K562 (cell line): Measurements from ENCODE around the gene SLC43A1. TPM values are rescaled to one million over a fixed set of nuclear protein-coding genes. Genes with fewer than 3 reads are reported as not detected.

Source experiments
- E2F6 ChIP-seq, 2 experiments: IDR thresholded peaks; 2 replicates each; pipeline ENCODE4 v1.6.1; 2011; ENCODE audit warnings: borderline replicate concordance in 1 of 2, control low read depth in 1 of 2, low read depth in 1 of 2, low read length in 1 of 2, mild to moderate bottlenecking in 1 of 2, mixed read lengths in 1 of 2, moderate library complexity in 1 of 2; ENCODE audit not compliant: insufficient read depth in 1 of 2, insufficient read length in 1 of 2, poor library complexity in 1 of 2, severe bottlenecking in 1 of 2; ENCODE audit errors: extremely low read depth in 1 of 2
- HLTF ChIP-seq: fragments of 450-650 bp; IDR thresholded peaks from 2 replicates; pipeline ENCODE4 v1.6.1; 2016
- HNRNPUL1 ChIP-seq: fragments of 200-400 bp; formaldehyde crosslinking; IDR thresholded peaks from 2 replicates; pipeline ENCODE4 v1.6.1; 2017; ENCODE audit warnings: low read length
- KDM4B ChIP-seq, 2 experiments: fragments of 450-650 bp in 1 of 2; sonication (generic) in 1 of 2; IDR thresholded peaks; 2 replicates each; pipeline ENCODE4 v1.6.1; 2016 to 2017; ENCODE audit warnings: borderline replicate concordance in 2 of 2, antibody characterized with exemption in 1 of 2, low read depth in 1 of 2, mild to moderate bottlenecking in 1 of 2
- MEIS2 ChIP-seq: fragments of 450-650 bp; IDR thresholded peaks from 2 replicates; pipeline ENCODE4 v1.6.1; 2014; ENCODE audit warnings: mild to moderate bottlenecking; ENCODE audit not compliant: partially characterized antibody
- MITF ChIP-seq: IDR thresholded peaks from 2 replicates; pipeline ENCODE4 v1.6.1; 2014; ENCODE audit warnings: antibody characterized with exemption
- MYBL2 ChIP-seq, 2 experiments: fragments of 450-650 bp in 1 of 2; sonication (generic) in 1 of 2; formaldehyde crosslinking in 1 of 2; IDR thresholded peaks; 2 replicates each; pipeline versions ENCODE4 v1.6.1 to v1.8.1; 2017 to 2022; ENCODE audit warnings: borderline replicate concordance in 1 of 2, inconsistent platforms in 1 of 2, low read depth in 1 of 2, mild to moderate bottlenecking in 1 of 2, missing genetic modification reagents in 1 of 2, moderate library complexity in 1 of 2
- NONO ChIP-seq, 2 experiments: fragments of 200-400 bp in 1 of 2; fragments of 450-650 bp in 1 of 2; formaldehyde crosslinking in 1 of 2; IDR thresholded peaks; 2 replicates each; pipeline ENCODE4 v1.6.1; 2017; ENCODE audit warnings: low read depth in 2 of 2, mild to moderate bottlenecking in 2 of 2, moderate library complexity in 2 of 2, low read length in 1 of 2
- POLR2B ChIP-seq: fragments of 450-650 bp; IDR thresholded peaks from 2 replicates; pipeline ENCODE4 v1.6.1; 2018; ENCODE audit warnings: low read depth; ENCODE audit not compliant: partially characterized antibody
- RAD21 ChIP-seq, 2 experiments: fragments of 250-450 bp in 1 of 2; fragments of 450-650 bp in 1 of 2; sonication (Bioruptor Pico) in 1 of 2; formaldehyde crosslinking in 1 of 2; IDR thresholded peaks in 1 of 2; conservative IDR thresholded peaks in 1 of 2; 2 replicates each; pipeline versions ENCODE4 v1.4.0 to v1.8.0; 2020 to 2022; ENCODE audit warnings: mild to moderate bottlenecking in 2 of 2, moderate library complexity in 1 of 2
- RAD51 ChIP-seq: fragments of 450-650 bp; IDR thresholded peaks from 2 replicates; pipeline ENCODE4 v1.7.1; 2016; ENCODE audit warnings: low read depth, mild to moderate bottlenecking, borderline replicate concordance
- RBBP5 ChIP-seq: fragments of 200-600 bp; sonication (generic); IDR thresholded peaks from 2 replicates; pipeline ENCODE4 v1.6.1; 2012; ENCODE audit warnings: borderline replicate concordance, mild to moderate bottlenecking, low read length, control low read depth, inconsistent platforms; ENCODE audit not compliant: insufficient read depth, poor library complexity, severe bottlenecking
- RNF219 ChIP-seq: fragments of 250-450 bp; sonication (Bioruptor Pico); IDR thresholded peaks from 2 replicates; pipeline ENCODE4 v1.5.0; 2022; ENCODE audit warnings: mild to moderate bottlenecking
- SOX6 ChIP-seq: fragments of 450-650 bp; IDR thresholded peaks from 2 replicates; pipeline ENCODE4 v1.6.1; 2014; ENCODE audit warnings: mild to moderate bottlenecking
- TAL1 ChIP-seq: fragments of 450-650 bp; IDR thresholded peaks from 2 replicates; pipeline ENCODE4 v1.6.1; 2016; ENCODE audit warnings: mild to moderate bottlenecking
- TCFL5 ChIP-seq: fragments of 250-450 bp; sonication (Bioruptor Pico); conservative IDR thresholded peaks from 2 replicates; pipeline ENCODE4 v1.6.1; 2021; ENCODE audit warnings: mild to moderate bottlenecking, moderate library complexity, matching md5 sums
- TGIF2 ChIP-seq: sonication (generic); formaldehyde crosslinking; IDR thresholded peaks from 2 replicates; pipeline ENCODE4 v1.8.1; 2022; ENCODE audit warnings: mild to moderate bottlenecking, missing genetic modification reagents, moderate library complexity
- ZEB2 ChIP-seq: fragments of 450-650 bp; IDR thresholded peaks from 2 replicates; pipeline ENCODE4 v1.6.1; 2016
- ZNF175 ChIP-seq: fragments of 200-800 bp; sonication (Bioruptor generic); IDR thresholded peaks from 2 replicates; pipeline ENCODE4 v1.6.1; 2016; ENCODE audit warnings: low read depth, mild to moderate bottlenecking, missing genetic modification characterization, missing compliant biosample characterization
- ZNF24 ChIP-seq: fragments of 450-650 bp; IDR thresholded peaks from 2 replicates; pipeline ENCODE4 v1.6.1; 2016
- ZNF57 ChIP-seq: fragments of 450-650 bp; formaldehyde crosslinking; IDR thresholded peaks from 2 replicates; pipeline ENCODE4 v1.4.0; 2020; ENCODE audit warnings: mild to moderate bottlenecking, moderate library complexity
- polyA plus RNA-seq, 8 experiments: library from polyadenylated mRNA; depleted of rRNA in 4 of 8; stranded (reverse) in 5 of 8; unstranded in 3 of 8; fragments of >200 nt; fragmentation: Nextera tagmentation in 2 of 8; fragmentation: Illumina TruSeq in 1 of 8; extraction: Ambion mirVana in 2 of 8; extraction: Trizol in 1 of 8; gene quantifications; 2 replicates each; pipeline versions ENCODE4 v1.2.1 to v1.2.3, GENCODE V29; 2011 to 2014; ENCODE audit warnings: inconsistent platforms in 1 of 8, missing spikeins in 1 of 8
- total RNA-seq, 7 experiments: library from RNA; depleted of rRNA in 6 of 7; stranded (reverse); fragments of >200 nt in 6 of 7; fragmentation: Illumina TruSeq in 2 of 7; extraction: Trizol in 2 of 7; gene quantifications; 2 replicates each; pipeline versions ENCODE4 v1.2.1 to v1.2.3, GENCODE V29; 2011 to 2021; ENCODE audit warnings: low replicate concordance in 1 of 7

Gene SLC43A1
- total and polyA plus RNA-seq, 9 of the 15 experiments (the other 6 are each of a cell fraction or from before 2014, with no cell fraction given) = 2.6 to 41.8 (median 24.6) TPM

- TF ChIP-seq ZEB2 (peak; percentile 91), KDM4B (IDR thresholded peaks at IDR 0.05; ENCODE audit: borderline replicate concordance in 2 of 2, low read depth in 1 of 2) (peak in 1 of 2 experiments; percentile 52; a peak in 2 of 4 replicates), NONO (IDR thresholded peaks at IDR 0.05; ENCODE audit: low read depth in 2 of 2, low read length in 1 of 2) (peak in 1 of 2 experiments; percentile 58; a peak in 2 of 4 replicates), RAD21 (CRISPR knock-in tag; conservative IDR thresholded peaks at IDR 0.05 in 1 of 2, IDR thresholded peaks at IDR 0.05 in 1 of 2) (peak; percentile 19 to 50; a peak in 3 of 4 replicates), MITF (peak; percentile 62; the same call in 1 of the 2 replicates), TGIF2 (CRISPR knock-in tag) (no peak), TCFL5 (CRISPR knock-in tag) (no peak), POLR2B (peak; percentile 40), RNF219 (CRISPR knock-in tag) (no peak), SOX6 (peak; percentile 72; the same call in 1 of the 2 replicates), RBBP5 (peak; percentile 78), RAD51 (peak; percentile 57; the same call in 1 of the 2 replicates), HNRNPUL1 (no peak), ZNF175 (peak; percentile 57; the same call in 1 of the 2 replicates), HLTF (no peak), E2F6 (IDR thresholded peaks at IDR 0.05; ENCODE audit: borderline replicate concordance in 1 of 2, extremely low read depth in 1 of 2, insufficient read depth in 1 of 2, insufficient read length in 1 of 2, low read depth in 1 of 2, low read length in 1 of 2, poor library complexity in 1 of 2, severe bottlenecking in 1 of 2) (peak; percentile 58 to 70), MYBL2 (IDR thresholded peaks at IDR 0.05; ENCODE audit: low read depth) (peak; percentile 90), MYBL2 (CRISPR knock-in tag; IDR thresholded peaks at IDR 0.05; ENCODE audit: borderline replicate concordance) (no peak), ZNF24 (no peak), TAL1 (peak; percentile 91), MEIS2 (peak; percentile 81), ZNF57 (no peak)
Measured at GRCh38 chr11:57530596-57531507, 15.3 kb upstream of the SLC43A1 start, which contains the start of gene TIMM10 (continued).
